Measurements from ENCODE around the gene TRPV6.

Gene TRPV6

DNA sequence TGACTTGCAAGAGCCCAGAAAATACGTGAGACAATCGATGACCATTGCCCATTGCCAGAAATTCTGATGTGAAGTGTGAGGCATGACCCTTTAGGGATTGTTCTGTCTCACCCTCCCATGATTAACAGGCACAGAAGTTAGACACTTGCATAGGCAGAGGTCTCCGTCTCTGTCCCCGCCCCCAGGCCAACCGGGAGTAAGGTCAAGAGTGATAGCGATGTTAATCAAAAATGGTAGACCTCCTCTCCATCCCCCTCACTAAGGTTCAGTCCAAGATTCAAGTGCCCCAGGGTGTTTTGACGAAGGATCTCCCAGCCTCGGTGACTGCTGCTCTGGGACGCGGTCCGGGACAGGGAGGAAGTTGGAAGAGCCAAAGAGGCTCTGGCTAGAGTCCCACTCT, 22.7 kb upstream of the TRPV6 start:
- no peak for DNase-seq (ENCODE audit: low read depth in 3 of 3)

DNA sequence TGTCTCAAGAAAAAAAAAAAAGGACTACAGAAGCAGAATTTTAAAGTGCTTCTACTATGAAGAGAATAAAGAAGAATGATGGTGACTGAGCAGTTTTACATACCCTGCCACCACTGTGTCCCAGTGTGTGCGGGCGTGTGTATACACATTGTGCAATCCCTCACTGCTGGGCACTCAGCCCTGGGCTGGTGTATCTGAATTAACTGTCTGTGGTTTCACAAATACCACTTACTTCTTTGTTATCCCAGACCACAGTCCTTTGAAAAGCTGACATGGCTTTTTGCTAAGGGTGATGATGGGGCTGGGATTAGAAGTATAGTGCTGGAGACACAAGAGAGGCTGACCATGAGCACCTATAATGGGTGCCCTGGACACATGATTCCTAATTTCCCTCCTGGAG, 21.1 kb upstream of the TRPV6 start:
- DNase-seq (ENCODE audit: low read depth in 3 of 3) = no peak

DNA sequence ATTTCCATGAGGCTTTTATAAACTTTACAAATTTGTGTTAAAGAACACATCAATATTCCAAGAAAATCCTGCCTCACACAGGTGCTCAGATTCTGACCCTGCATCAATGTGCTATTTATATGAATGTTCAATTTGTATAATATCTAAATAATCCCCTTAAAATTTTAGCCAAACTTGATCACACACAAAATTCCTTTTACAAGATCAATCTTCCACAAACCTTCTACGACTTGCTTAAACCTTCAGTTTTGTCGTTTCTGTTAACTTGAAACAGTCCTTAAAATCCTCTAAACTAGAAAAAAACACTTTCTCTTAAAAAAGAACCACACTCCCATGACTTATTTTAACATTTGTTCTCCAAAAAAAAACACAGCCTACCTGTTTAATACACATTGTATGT, 20.2 kb upstream of the TRPV6 start:
- no peak for DNase-seq (ENCODE audit: low read depth in 3 of 3)

DNA sequence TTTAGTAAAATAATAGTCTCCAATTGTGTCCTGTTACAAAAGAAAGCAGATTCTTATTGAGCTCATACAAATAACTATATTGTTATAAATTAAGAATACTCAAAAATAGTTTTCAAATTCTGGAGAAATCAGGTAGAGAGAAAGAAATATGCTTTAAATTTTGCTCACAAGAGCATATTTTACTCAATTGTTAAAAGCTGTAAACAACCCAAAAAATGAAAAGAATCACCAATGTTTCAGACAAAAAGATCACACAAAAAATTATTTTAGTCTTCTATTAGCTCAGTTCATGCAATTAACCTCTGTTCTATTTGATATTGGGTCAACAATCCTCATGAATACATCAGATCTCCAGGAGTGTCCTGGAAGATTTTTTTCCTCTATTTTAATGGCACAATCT, 18.6 kb upstream of the TRPV6 start:
- no peak for DNase-seq (ENCODE audit: low read depth in 3 of 3)

DNA sequence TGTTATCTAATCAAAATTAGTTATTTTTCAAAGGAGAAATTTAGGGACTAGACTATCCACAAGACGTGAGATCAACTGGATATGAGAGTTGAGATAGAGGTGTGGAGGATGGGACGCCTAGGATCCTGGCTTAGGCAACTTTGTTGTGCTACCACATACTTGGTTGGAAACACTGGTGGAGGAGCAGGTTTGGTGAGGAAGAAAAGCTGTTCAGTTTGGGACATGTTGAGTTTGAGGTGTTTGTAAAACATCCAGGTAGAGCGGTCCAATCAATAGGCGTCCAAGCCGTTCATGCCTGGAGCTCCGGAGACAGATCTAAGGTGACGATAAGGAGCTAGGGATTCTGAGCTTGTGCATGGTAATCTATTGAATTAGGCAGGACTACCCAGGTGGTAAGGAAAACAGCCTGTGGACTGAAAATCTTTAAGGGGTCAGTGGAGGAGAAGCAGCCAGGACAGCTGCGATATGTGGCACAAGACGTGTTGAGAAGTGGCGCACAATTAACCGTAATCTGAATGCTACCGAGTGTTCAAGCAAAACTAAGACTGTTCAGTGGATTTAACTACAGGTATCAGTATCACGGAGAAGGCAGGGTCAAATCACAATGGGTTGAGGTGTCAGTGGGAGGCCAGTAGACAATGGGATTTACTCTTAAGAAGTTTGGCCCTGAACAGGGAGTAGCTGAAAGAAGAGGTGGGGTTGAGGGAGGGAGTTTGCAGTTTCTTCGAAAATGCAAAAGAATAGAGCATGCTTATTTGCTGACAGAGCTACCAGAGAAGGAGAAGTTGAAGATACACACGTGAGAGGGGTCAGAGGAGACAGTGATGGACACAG, 16.1 kb upstream of the TRPV6 start:
- no peak for DNase-seq (ENCODE audit: low read depth in 3 of 3)

DNA sequence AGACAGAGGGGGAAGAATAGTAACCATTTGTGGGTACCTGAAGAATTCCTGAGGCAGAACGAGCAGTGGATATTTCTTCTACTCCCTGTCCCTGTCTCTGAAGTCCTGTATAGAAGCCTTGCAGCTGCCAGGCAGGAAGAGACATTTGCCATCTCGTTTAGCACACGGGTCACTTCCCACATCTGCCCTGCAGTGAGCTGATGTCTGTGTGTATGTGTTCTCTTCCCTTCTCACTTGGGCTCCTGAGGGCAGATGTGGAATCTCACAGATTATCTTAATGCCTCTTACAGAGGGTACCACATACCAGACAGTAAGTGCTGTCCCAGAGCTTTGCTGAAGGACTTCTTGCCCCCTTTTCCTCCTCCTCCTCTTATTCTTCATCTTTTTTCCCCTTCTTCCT, 14.1 kb upstream of the TRPV6 start:
- DNase-seq (ENCODE audit: low read depth in 3 of 3) = no peak

DNA sequence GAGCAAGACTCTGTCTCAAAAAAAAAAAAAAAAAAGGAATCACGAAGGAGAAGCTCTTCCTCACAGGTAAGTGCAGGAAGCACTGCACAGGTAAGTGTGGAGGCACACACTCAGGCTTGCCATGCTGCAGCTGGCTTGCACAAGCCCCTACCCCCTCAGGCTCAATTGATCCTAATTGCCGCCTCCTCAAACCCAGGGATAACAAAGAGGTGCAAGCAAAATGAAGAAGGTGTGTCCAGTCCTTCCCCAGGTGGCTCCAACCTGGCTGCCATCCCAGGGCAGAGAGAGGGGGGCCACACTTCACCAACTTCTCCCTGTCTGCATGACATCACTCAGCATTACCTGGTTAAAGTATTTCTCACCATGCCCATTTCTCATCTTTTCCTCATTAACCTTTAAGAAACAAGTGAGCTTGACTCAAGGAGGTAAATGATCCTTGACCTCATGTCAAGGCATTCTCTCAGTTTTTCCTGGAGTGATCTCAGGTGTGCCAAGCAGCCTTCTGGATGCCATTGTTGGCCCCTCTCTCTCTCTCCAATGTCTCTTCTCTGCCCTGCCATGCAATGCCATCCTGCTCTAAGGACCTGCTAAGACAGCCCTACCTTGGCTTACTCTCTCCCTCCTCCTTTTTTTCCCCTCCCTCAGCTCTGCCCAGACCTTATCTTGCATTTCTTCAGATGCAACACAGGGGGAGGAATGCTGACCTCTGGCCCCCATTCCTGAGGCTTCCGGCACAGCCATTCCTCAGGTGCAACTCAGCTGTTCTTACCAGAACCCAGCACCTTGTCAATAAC, 13.0 kb upstream of the TRPV6 start:
- no peak for DNase-seq (ENCODE audit: low read depth in 3 of 3)

DNA sequence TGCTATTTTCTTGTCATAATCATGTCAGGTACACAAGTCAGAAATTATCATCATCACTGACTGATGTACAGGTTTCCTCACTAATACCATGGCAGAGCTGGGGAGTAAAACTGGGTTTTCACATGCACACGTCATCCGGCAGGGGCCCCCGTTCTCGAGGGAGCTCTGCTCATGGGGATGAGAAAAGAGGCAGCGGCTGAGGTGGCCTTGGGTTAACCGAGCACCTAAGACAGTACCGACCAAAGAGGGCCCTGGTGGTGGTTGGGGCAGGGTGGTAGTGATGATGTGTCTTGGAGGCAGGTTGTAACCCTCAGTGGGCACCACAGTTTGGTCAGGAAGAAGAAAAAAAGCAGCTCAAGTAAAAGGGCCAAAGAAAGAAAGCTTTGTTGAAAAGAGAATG, 12.1 kb upstream of the TRPV6 start:
- DNase-seq (ENCODE audit: low read depth in 3 of 3) = no peak

DNA sequence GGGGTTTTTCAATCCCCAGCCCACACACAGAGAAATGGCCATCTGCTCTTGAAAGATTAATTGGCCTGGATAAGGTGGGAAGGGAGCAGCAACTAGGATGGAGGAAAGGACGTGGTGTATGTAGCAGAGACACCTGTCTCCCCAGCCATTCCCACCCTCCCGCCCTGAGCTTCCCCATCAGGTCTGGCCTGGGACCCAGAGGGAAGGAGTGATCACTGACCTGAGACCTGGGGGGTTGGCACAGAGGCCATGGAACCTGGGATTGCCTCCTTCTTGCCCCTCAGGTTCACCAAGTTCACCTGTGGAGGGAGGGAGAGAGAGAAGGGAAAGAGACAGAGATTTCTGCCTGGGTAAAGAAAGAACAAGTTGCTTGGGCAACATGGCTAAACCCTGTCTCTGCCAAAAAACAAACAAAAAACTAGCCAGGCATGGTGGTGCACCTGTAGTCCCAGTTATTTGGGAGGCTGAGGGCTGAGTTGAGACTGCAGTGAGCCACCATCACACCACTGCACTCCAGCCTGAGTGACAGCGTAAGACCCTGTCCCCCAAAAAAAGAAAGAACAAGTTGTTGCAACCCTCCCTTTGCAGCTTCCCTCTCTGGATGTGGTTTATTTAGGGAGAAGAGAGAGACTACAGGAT, 11.3 kb upstream of the TRPV6 start:
- DNase-seq (ENCODE audit: low read depth in 3 of 3) = no peak

DNA sequence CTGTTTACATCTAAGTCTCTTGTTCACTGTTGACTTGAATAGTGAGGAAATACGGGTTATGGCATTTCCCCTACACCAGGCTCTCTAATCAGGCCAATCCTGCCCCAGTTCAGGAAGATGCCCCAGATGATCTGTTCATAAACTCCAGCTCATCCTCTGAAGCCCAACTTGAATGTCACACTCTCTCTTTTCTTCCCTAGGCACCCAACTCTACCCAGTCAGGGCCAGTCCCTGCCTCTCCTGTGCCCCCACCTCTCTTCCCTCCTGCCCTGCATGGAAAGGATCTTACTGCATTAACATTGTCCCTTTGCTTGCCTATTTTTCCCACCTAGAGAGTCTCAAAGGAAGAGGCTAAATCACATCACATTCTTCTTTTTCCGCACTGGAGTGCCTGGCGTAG, 10.6 kb upstream of the TRPV6 start:
- no peak for DNase-seq (ENCODE audit: low read depth in 3 of 3)

DNA sequence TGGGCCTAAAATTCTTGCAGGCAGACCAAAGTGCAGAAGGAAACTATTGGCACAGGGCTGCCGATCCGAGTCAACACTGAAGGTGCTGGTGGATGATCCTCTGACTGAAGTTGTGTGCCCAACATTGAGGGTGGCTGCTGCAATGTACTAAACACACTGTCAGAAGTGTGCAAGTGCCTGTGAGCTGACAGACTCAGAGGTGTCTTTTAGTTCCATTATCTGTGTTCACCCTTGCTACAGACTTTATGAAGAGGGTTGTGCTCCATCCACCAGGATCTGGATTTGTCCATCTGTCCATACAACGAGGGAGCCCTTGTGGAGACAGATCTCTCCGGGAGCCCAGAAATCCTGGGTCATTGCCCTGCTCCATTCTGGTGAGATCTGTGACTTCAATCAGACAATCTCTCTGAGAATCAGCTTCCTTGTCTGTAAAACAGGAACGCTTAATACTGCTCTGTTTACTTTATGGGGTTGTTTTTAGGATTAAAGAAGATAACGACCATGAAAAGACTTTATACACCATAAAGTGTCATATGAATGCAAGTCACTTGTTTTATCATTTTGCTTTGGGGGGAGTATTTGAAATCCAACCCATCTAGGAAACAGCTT, 9.5 kb upstream of the TRPV6 start:
- DNase-seq (ENCODE audit: low read depth in 3 of 3) = no peak

DNA sequence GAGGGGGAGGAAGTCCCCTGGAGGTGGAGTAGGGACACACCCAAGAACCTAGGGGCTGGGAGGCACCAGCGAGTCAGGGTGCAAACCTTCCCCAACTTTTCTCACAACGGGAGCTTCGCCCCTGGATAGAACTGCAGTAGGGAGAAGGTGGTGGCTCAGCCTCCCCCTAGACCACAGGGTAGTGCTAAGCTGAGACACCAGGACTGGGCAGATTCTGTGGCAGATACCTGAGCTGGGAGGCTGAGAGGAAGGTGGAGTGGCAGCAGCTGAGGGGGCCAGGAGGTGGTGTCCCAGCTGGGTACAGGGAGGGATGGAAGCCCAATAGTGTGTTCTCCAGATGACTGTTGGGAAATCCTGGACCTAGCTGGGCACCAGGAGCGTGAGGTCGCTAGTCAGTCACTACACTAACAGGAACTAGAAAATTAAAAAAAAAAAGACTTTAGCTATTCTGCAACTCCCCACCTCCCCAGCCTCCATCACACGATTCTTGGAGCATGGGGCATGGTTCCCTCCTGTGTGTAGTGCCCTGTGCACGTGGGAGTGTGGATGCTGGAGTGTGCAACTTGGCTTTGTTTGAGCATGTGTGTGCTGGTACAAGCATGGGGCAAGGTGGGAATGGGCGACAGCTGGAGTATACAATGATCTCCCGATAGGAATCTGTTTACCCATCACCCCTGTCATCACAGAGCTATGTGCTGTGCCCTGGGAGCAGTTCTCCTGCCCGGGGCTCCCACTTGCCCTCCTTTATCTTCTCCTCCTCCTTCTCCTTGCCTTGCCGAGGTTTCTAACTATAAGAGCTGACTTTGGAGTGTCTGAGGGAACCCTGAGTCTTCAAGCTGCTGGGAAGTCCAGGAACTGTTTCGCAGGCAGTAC, 8.8 kb upstream of the TRPV6 start:
- no peak for DNase-seq (ENCODE audit: low read depth in 3 of 3)

DNA sequence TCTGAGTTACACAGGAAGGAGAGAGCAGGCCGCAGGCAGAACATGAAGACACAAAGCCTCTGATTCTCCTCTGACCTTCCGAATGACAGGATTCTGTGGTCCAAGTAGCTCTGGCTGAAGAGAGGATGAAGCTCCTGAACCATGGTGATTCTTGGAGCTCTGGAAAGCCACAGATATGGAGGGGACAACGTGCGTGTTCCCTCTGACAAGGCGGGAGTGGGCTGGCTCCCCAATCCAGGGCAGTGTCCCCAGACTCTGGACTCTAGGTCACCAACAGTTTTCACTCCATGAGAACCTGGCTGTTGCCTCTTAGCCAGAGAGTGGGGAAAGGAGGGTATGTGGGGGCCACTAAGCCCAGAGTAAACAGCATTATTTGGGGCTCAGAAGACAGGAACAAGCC, 7.4 kb upstream of the TRPV6 start:
- DNase-seq (ENCODE audit: low read depth in 3 of 3) = no peak

DNA sequence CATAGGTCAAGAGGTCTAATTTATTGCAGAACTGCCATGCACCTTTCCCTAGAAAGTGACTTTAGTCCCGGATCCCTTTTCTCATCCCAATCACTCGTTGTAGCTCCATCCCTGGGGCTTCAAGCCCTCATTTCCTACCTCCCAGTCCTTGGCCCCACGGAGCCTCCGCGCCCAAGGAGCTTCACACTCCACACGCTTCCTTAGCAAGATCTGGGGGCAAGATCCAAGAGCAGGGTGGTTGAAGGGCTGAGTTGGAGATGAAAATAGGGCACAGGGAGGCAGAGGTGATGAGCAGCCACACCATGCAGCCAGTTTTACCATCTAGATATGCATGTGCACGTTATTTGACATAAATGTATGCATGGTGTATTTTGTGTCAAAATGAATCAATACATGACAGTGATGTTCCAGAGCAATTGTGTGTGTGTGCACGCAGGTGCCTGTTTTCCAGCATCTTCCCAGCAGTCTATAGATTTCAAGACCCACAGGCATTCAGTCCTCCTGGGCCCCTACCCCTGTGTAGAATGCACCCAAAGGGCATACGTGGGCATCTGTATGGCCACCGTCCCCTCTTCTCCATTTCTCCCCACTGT, 6.0 kb upstream of the TRPV6 start:
- DNase-seq (ENCODE audit: low read depth in 3 of 3) = no peak

DNA sequence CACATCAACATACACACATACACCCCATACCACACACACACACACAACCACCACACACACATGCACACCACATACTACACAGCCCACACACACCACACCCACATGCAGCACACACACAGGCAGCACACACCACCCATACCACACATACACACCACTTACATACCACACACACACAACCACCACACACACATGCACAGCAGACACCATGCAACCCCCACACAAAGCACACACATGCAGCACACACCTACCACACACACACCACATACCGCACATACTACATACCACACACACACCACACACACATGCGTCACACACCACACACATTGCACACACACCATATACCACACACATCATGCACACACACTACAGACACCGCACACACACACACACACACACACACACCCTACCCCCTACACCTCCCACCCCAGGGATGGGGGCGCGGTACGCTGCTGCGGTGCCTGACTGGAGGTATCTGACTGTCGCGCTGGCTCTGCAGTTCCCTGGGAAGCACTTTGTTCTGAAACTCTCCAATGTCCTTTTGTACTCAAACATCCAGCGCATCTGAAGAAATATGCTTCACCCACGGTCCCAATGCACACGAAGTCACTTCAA, 5.4 kb upstream of the TRPV6 start:
- no peak for DNase-seq (ENCODE audit: low read depth in 3 of 3)

DNA sequence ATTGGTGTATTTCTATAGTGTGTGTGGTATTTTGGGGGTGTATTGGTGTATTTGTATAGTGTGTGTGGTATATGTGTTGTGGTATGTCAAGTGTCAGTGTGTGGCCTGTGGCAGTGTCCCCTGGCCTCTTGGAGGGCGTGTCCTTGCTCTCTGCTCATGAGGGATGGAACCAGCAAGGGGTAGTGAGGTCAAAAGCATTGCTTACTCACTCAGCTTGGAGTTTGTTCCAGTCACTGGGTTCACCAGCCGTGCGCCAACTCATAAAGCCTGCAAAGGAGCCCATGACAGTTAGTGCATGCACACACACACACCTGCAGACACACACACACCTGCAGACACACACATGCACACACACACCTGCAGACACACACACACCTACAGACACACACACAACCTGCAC, 4.3 kb upstream of the TRPV6 start:
- DNase-seq (ENCODE audit: low read depth in 3 of 3) = no peak

DNA sequence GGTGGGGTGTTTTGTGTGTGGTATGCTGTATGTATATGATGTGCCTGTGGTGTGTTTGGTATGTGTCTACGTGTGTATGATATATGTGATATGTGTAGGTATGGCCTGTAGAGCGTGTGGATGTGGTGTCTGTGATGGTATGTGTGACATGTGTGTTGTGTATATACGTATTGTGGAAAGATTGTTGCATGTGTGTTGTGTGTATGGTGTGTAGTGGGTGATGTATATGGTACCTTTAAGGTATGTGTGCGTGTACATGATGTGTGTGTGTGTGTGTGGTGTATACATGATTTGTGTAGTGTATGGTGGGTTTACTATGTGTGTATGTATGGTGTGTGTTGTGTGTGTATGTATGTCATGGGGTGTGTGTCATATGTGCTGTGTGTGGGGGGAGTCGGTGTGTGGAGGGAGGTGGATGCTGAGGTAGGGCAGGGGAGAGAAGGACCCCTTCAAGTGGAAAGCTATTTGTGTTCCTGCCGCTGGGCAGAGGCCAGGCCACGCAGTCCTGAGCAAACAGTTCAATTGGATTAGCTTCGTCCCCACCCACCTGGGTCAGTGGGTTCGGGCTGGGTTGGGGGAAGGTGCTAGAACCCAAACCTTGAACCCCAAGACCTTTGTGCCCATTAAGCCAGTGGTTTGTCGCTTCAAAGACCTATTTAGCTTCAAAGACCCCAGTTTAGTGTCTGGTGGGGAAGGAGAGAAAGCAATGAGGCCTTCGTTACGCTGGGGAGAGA, 1.9 kb upstream of the TRPV6 start:
- no peak for DNase-seq (ENCODE audit: low read depth in 3 of 3)

DNA sequence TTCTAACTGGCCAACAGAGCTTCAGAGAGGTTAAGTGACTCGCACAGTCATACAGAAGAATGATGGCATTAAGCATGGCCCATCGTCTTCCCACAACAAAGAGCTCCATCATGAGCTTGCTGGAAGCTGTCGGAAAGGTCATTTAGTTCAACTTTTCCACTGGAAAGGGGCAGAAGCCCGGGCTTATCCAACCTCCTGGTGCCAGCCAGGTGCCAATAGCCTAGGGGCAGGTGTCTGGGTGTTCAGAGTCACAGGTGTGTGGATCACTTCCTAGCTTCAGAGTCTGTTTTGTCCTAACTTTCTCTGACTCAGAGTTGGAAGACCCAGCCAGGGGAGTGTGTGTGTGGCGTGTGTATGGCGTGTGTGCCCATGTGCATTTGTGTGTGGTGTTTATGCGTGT, 1.3 kb upstream of the TRPV6 start:
- no peak for DNase-seq (ENCODE audit: low read depth in 3 of 3)

DNA sequence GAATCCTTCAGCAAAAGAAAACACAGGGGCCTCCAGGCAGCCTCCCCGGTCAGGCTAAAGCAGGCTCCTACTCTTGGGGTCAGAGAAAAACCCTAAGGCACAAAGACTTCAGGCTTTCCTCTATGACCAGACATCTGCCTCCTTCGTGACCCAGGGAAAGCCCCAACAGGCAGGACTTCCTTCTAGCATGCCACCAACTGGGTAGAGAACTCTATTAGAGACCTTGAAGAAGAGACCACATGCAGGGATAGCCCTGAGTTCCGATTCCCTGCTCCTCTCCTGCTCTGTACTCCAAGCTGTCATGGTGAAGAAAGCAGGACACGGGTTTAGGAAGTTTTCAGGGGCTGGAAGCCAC, 1.3 kb downstream of the TRPV6 start:
- no peak for DNase-seq (ENCODE audit: low read depth in 3 of 3)

Data from stimulated activated CD4-positive, alpha-beta T cell treated with anti-CD3 and anti-CD28 coated beads, TNF-alpha, amount 100 ng/mL, for 24 hours (primary cell).